HepG2 (cell line): ENCODE data around the gene ANKRD12. TPM values are rescaled to one million over a fixed set of nuclear protein-coding genes. Genes with fewer than 3 reads are reported as not detected.

Experiments used
- ATAC-seq: fragments of 200-7000 bp; cut with Tn5 transposase; 3 replicates; pipeline ENCODE4 v1.9.1; 2020; ENCODE audit warnings: mild to moderate bottlenecking, moderate library complexity
- BruUV-seq: library from RNA; stranded (reverse); fragments of 400-500 nt; replicated peaks from 2 replicates; lab custom pipeline; 2021; lab: Mats Ljungman, UMichigan
- CTCF ChIA-PET: fragments of 300-600 bp; formaldehyde crosslinking; extraction: SDS; loops from one replicate; lab custom pipeline; 2021; ENCODE audit warnings: low total read pairs, inconsistent platforms, low intra/inter-chr PET ratio; lab: Yijun Ruan, JAX
- POLR2A ChIA-PET: fragments of 350-600 bp; sonication (Branson Sonifier 250); formaldehyde crosslinking; loops from one replicate; lab custom pipeline; 2020; ENCODE audit warnings: antibody characterized with exemption, inconsistent platforms; lab: Yijun Ruan, JAX
- DNase-seq: peaks from one replicate; pipeline ENCODE4 v3.0.0-alpha.2; 2015; ENCODE audit warnings: low spot score
- FAIRE-seq: peaks from 3 replicates; lab custom pipeline; 2011; peaks lifted over from hg19 to GRCh38; lab: Jason Lieb, UNC
- H2AFZ ChIP-seq: one replicate; pipeline ENCODE4 v1.6.1; 2011; ENCODE audit warnings: low read length, inconsistent platforms
- H3K27ac ChIP-seq: fragments of 300-600 bp; 3 replicates; pipeline ENCODE4 v1.8.0; 2011; ENCODE audit warnings: mixed run types, mild to moderate bottlenecking, mixed read lengths, low read length, inconsistent platforms; ENCODE audit not compliant: insufficient read depth; ENCODE audit errors: extremely low read length
- H3K27me3 ChIP-seq, 2 experiments: fragments of 200-600 bp in 1 of 2; 2 replicates in 1 of 2; 3 replicates in 1 of 2; pipeline versions ENCODE4 v1.6.0 to v1.8.0; 2011; ENCODE audit warnings: low read length in 2 of 2, mild to moderate bottlenecking in 2 of 2, moderate library complexity in 2 of 2, inconsistent platforms in 1 of 2; ENCODE audit not compliant: insufficient read depth in 2 of 2, control insufficient read depth in 1 of 2
- H3K36me3 ChIP-seq, 2 experiments: fragments of 200-600 bp in 1 of 2; replicated peaks in 1 of 2; 2 replicates in 1 of 2; 3 replicates in 1 of 2; pipeline versions ENCODE4 v1.5.1 to v1.8.0; 2011; ENCODE audit warnings: low read length in 2 of 2, inconsistent platforms in 1 of 2; ENCODE audit not compliant: insufficient read depth in 2 of 2, control insufficient read depth in 1 of 2
- H3K4me1 ChIP-seq: 2 replicates; pipeline ENCODE4 v1.5.1; 2012; ENCODE audit warnings: low read length, inconsistent platforms; ENCODE audit not compliant: insufficient read depth
- H3K4me2 ChIP-seq: 2 replicates; pipeline ENCODE4 v1.6.0; 2011; ENCODE audit warnings: low read depth, low read length, inconsistent platforms
- H3K4me3 ChIP-seq, 3 experiments: fragments of 200-600 bp in 1 of 3; sonication (generic), shearing (Covaris generic) in 1 of 3; replicated peaks in 1 of 3; 2 replicates each; pipeline ENCODE4 v1.5.1; 2011 to 2016; ENCODE audit warnings: low read length in 3 of 3, inconsistent platforms in 2 of 3, low read depth in 2 of 3, mild to moderate bottlenecking in 2 of 3, control low read depth in 1 of 3, mixed read lengths in 1 of 3; ENCODE audit not compliant: insufficient read depth in 1 of 3
- H3K79me2 ChIP-seq: one replicate; pipeline ENCODE4 v1.6.1; 2011; ENCODE audit warnings: low read length, inconsistent platforms; ENCODE audit not compliant: insufficient read depth
- H3K9ac ChIP-seq: 2 replicates; pipeline ENCODE4 v1.6.0; 2011; ENCODE audit warnings: mild to moderate bottlenecking, low read depth, low read length, inconsistent platforms; ENCODE audit not compliant: insufficient read depth
- H3K9me3 ChIP-seq: 2 replicates; pipeline ENCODE4 v1.5.1; 2012; ENCODE audit warnings: mild to moderate bottlenecking, low read length
- H4K20me1 ChIP-seq: 2 replicates; pipeline ENCODE4 v1.6.0; 2011; ENCODE audit warnings: inconsistent platforms, mild to moderate bottlenecking, low read length, moderate library complexity; ENCODE audit not compliant: insufficient read depth
- KLF13 ChIP-seq: sonication (generic); formaldehyde crosslinking; IDR thresholded peaks from 2 replicates; pipeline ENCODE4 v1.4.0; 2020; ENCODE audit warnings: mild to moderate bottlenecking, missing genetic modification reagents
- YEATS2 ChIP-seq: sonication (generic); formaldehyde crosslinking; IDR thresholded peaks from 2 replicates; pipeline ENCODE4 v1.4.0; 2020; ENCODE audit warnings: missing genetic modification reagents, borderline replicate concordance
- ZNF101 ChIP-seq: sonication (generic); formaldehyde crosslinking; IDR thresholded peaks from 2 replicates; pipeline ENCODE4 v1.4.0; 2020; ENCODE audit warnings: mild to moderate bottlenecking, low read depth, missing genetic modification reagents, borderline replicate concordance
- ZNF24 ChIP-seq: fragments of 450-650 bp; IDR thresholded peaks from 2 replicates; pipeline ENCODE4 v1.6.1; 2017; ENCODE audit warnings: antibody characterized with exemption, mild to moderate bottlenecking
- ZNF549 ChIP-seq: sonication (generic); formaldehyde crosslinking; IDR thresholded peaks from 2 replicates; pipeline ENCODE4 v1.5.0; 2020; ENCODE audit warnings: missing genetic modification reagents
- WGBS: methylation state at CpG from one replicate; pipeline ENCODE4 v1.1.6; 2017; ENCODE audit warnings: low lambda C conversion rate; 5-methylcytosine and 5-hydroxymethylcytosine counted together
- in situ Hi-C: cut with HindIII; loops from 2 replicates; pipeline ENCODE4 v1.10.0; 2017; ENCODE audit warnings: low pct_unique_long_range_greater_than_20kb; ENCODE audit not compliant: extremely low pct_ligation_motif_present
- intact Hi-C: fragments of 100-400 bp; cut with micrococcal nuclease; formaldehyde crosslinking; loops from one replicate; pipeline ENCODE4 v1.10.0; 2022; ENCODE audit not compliant: unreplicated experiment
- polyA plus RNA-seq, 8 experiments: library from polyadenylated mRNA; depleted of rRNA in 3 of 8; stranded (reverse) in 7 of 8; unstranded in 1 of 8; fragments of >200 nt; fragmentation: Illumina TruSeq in 4 of 8; extraction: Trizol in 4 of 8; gene quantifications; 2 replicates each; pipeline versions ENCODE4 v1.2.1 to v1.2.3, GENCODE V29; 2011 to 2016; ENCODE audit warnings: low read depth in 4 of 8, missing spikeins in 1 of 8, mixed read lengths in 1 of 8; ENCODE audit not compliant: insufficient read depth in 1 of 8
- total RNA-seq, 5 experiments: library from RNA; depleted of rRNA; stranded (reverse); fragments of >200 nt; fragmentation: Illumina TruSeq; extraction: Trizol; gene quantifications; 2 replicates each; pipeline ENCODE4 v1.2.3, GENCODE V29; 2016; ENCODE audit warnings: low read depth in 1 of 5
- TF ChIP-seq, protein P1 (sequence below): sonication (generic); formaldehyde crosslinking; IDR thresholded peaks from 2 replicates; pipeline ENCODE4 v1.4.0; 2020; ENCODE audit warnings: missing genetic modification reagents
- TF ChIP-seq, protein P2 (sequence below): conservative IDR thresholded peaks from 2 replicates; pipeline ENCODE4 v1.6.1; 2018; ENCODE audit warnings: missing genetic modification reagents

The ANKRD12 gene
- total and polyA plus RNA-seq, 2 of the 13 experiments (the other 11 are each of a cell fraction or from before 2014, with no cell fraction given), result 6.0 to 23.2 TPM

DNA sequence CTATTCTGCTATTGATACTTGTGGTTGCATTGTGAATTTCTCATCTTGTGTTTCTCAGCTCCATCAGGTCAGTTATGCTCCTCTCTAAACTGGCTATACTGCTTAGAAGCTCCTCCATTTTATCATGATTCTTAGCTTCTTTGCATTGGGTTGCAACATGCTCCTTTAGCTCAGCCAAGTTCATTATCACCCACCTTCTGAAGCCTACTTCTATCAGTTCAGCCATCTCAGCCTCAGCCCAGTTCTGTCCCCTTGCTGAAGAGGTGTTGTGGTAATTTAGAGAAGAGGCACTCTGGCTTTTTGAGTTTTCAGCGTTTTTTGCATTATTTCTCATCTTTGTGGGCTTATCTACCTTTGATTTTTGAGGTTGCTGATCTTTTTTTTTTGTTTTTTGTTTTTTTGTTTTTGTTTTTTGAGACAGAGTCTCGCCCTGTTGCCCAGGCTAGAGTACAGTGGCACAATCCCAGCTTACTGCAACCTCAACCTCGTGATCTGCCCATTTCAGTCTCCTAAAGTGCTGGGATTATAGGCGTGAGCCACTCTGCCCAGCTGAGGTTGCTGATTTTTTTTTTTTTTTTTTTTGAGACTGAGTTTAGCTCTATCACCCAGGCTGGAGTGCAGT is 36.0 kb downstream of the ANKRD12 start (continued):
- TF ChIP-seq YEATS2 (CRISPR knock-in tag) (no peak), ZNF101 (CRISPR knock-in tag) (no peak), ZNF24 (no peak), KLF13 (CRISPR knock-in tag) (no peak), ZNF549 (CRISPR knock-in tag) (no peak)
- TF ChIP-seq, protein P1, sequence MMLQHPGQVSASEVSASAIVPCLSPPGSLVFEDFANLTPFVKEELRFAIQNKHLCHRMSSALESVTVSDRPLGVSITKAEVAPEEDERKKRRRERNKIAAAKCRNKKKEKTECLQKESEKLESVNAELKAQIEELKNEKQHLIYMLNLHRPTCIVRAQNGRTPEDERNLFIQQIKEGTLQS, result no peak

DNA sequence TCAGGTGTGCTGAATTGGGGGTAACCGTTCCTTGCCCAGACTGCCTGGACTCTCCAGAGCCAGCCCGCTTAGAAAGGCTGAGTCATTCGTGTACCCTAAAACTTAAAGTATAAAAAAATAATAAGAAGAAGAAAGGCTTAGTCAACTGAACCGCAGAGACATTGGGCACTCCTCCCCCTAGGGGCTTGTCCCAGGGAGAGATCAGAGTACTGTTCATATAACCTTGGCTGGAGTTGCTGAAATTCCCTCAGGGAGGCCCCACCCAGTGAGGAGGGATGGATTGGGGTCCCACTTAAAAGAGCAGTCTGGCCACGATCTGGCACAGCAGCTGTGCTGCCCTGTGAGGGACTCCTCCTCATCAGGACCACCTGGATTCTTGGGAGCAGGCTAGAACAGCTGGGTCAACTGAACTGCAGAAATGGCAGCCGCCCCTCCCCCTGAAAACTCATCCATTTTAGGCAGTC is 37.2 kb downstream of the ANKRD12 start:
- Histone ChIP-seq H3K4me2 (no peak overlapping the region), H3K27ac (no peak overlapping the region), H3K9ac (no peak overlapping the region), H3K9me3 (no peaks in the 10 kb centered on the region), H4K20me1 (peaks cover 9% of the 10 kb centered on the region), H3K4me1 (no peaks in the 10 kb centered on the region), H3K79me2 (peaks cover 63% of the 10 kb centered on the region), H2AFZ (no peak overlapping the region), H3K27me3 (no peaks in the 10 kb centered on the region), H3K36me3 (peaks cover 0 to 8% of the 10 kb centered on the region in 2 experiments; a peak in 1 of 5 replicates), H3K4me3 (no peak overlapping the region)
- ChIA-PET POLR2A (no interaction called here), CTCF (no interaction called here)
- 89% methylated on average over 4 of the region's 6 CpGs for WGBS
- DNase-seq (no peak), ATAC-seq (no peak), FAIRE-seq (no peak)
- intact Hi-C loops (no loop called here), in situ Hi-C loops (no loop called here)
- BruUV-seq, result no TSS peak
- TF ChIP-seq, protein P2, sequence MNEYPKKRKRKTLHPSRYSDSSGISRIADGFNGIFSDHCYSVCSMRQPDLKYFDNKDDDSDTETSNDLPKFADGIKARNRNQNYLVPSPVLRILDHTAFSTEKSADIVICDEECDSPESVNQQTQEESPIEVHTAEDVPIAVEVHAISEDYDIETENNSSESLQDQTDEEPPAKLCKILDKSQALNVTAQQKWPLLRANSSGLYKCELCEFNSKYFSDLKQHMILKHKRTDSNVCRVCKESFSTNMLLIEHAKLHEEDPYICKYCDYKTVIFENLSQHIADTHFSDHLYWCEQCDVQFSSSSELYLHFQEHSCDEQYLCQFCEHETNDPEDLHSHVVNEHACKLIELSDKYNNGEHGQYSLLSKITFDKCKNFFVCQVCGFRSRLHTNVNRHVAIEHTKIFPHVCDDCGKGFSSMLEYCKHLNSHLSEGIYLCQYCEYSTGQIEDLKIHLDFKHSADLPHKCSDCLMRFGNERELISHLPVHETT, result no peak
- TF ChIP-seq, all 625 proteins: peak for 0
